GM19238 (cell line): ENCODE data around the gene CHCHD1.
A peak's percentile ranks its signal among the peaks of the same experiment; 100 is the strongest.
"Not testable (repeated sequence)": the region's sequence is repeated elsewhere in the genome, so short reads cannot be mapped to it uniquely, and the experiment has no call there.

Experiments
- DNase-seq: peaks from one replicate; pipeline ENCODE4 v3.0.0; 2011; ENCODE audit warnings: low spot score; ENCODE audit not compliant: insufficient read length

The CHCHD1 gene

GRCh38 chr10:73768881-73769280 lies 13.0 kb upstream of the CHCHD1 start:
- no peak for DNase-seq

GRCh38 chr10:73769396-73769795 lies 12.5 kb upstream of the CHCHD1 start:
- no peak for DNase-seq

- DNase-seq = peak; percentile 69
Measured at GRCh38 chr10:73771722-73772280, 10.0 kb upstream of the CHCHD1 start.

GRCh38 chr10:73772281-73773151 lies 9.3 kb upstream of the CHCHD1 start:
- peak; percentile 67 for DNase-seq

GRCh38 chr10:73773152-73773879 lies 8.5 kb upstream of the CHCHD1 start:
- no peak for DNase-seq

- DNase-seq = no peak
Measured at GRCh38 chr10:73774637-73775036, 7.2 kb upstream of the CHCHD1 start.

- DNase-seq = no peak
Measured at GRCh38 chr10:73779018-73779417, 2.8 kb upstream of the CHCHD1 start.

- DNase-seq = no peak
Measured at GRCh38 chr10:73779539-73780197, 2.2 kb upstream of the CHCHD1 start.

GRCh38 chr10:73780301-73780700 lies 1.5 kb upstream of the CHCHD1 start:
- no peak for DNase-seq

- DNase-seq = no peak
Measured at GRCh38 chr10:73780966-73781365, 882 bp upstream of the CHCHD1 start.

GRCh38 chr10:73781548-73781878 lies 335 bp upstream of the CHCHD1 start:
- no peak for DNase-seq

- DNase-seq = no peak
Measured at GRCh38 chr10:73782749-73783085, 869 bp downstream of the CHCHD1 start.

GRCh38 chr10:73785211-73785720 lies 3.4 kb downstream of the CHCHD1 start, which contains the start of gene ZSWIM8:
ZSWIM8 (plus strand) TSS chr10:73785606; CDS start chr10:73785879, 273 bp downstream.
- DNase-seq = peak; percentile 93

GRCh38 chr10:73785721-73786511 lies 4.1 kb downstream of the CHCHD1 start:
- no peak for DNase-seq

GRCh38 chr10:73786512-73786885 lies 4.7 kb downstream of the CHCHD1 start:
- DNase-seq = no peak

- not testable (repeated sequence) for DNase-seq
Measured at GRCh38 chr10:73787031-73787800, 5.4 kb downstream of the CHCHD1 start.

GRCh38 chr10:73788864-73789658 lies 7.2 kb downstream of the CHCHD1 start:
- no peak for DNase-seq

- DNase-seq = no peak
Measured at GRCh38 chr10:73789659-73790055, 7.8 kb downstream of the CHCHD1 start.

- DNase-seq = no peak
Measured at GRCh38 chr10:73790886-73791625, 9.2 kb downstream of the CHCHD1 start.
